Progenitor cell of endocrine pancreas (in vitro differentiated cells): ENCODE measurements around the gene C8A. TPM values are rescaled to one million over a fixed set of nuclear protein-coding genes. Genes with fewer than 3 reads are reported as not detected.

Experiments used
- DNase-seq: peaks from one replicate; pipeline ENCODE4 v3.0.0; 2021; ENCODE audit warnings: low spot score; ENCODE audit not compliant: unreplicated experiment
- H3K27ac Mint-ChIP-seq: 2 replicates; pipeline ENCODE4 v1.8.0; 2021; ENCODE audit warnings: mild to moderate bottlenecking, moderate library complexity, mixed read lengths
- H3K27me3 Mint-ChIP-seq: 2 replicates; pipeline ENCODE4 v1.8.0; 2021; ENCODE audit warnings: mixed read lengths
- H3K36me3 Mint-ChIP-seq: 2 replicates; pipeline ENCODE4 v1.8.0; 2022; ENCODE audit warnings: mixed read lengths; ENCODE audit not compliant: insufficient read depth
- H3K4me1 Mint-ChIP-seq: 2 replicates; pipeline ENCODE4 v1.8.0; 2021; ENCODE audit warnings: low read depth, mixed read lengths
- H3K4me3 Mint-ChIP-seq: 2 replicates; pipeline ENCODE4 v1.8.0; 2021; ENCODE audit warnings: low read depth, mild to moderate bottlenecking, moderate library complexity, mixed read lengths
- H3K9me3 Mint-ChIP-seq: 2 replicates; pipeline ENCODE4 v1.8.0; 2021; ENCODE audit warnings: low read depth, mixed read lengths
- CTCF ChIP-seq: fragments of 200-600 bp; sonication (generic); IDR thresholded peaks from one replicate; pipeline ENCODE4 v1.5.0; 2021; ENCODE audit warnings: antibody characterized with exemption, mild to moderate bottlenecking; ENCODE audit not compliant: unreplicated experiment
- total RNA-seq: library from RNA; stranded (reverse); gene quantifications from 2 replicates; pipeline ENCODE4 v1.2.1, GENCODE V29; 2021

The C8A gene
- total RNA-seq, 1 donor from 2014 or later = 0.77 TPM

GRCh38 chr1:56894014-56894413, 39.4 kb downstream of the C8A start:
- TF ChIP-seq CTCF = no peak
- Mint-ChIP-seq H3K27me3 (no peaks in the 10 kb centered on the region), H3K9me3 (no peaks in the 10 kb centered on the region), H3K36me3 (no peaks in the 10 kb centered on the region), H3K4me3 (no peak overlapping the region), H3K4me1 (peaks cover 5% of the 10 kb centered on the region), H3K27ac (no peak overlapping the region)
- no peak for DNase-seq

- peaks cover 11% of the 10 kb centered on the region for H3K4me1 Mint-ChIP-seq
- no peak for TF ChIP-seq CTCF
- no peak for DNase-seq
- H3K36me3 Mint-ChIP-seq = no peaks in the 10 kb centered on the region
- H3K27me3 Mint-ChIP-seq = peaks cover 3% of the 10 kb centered on the region
- no peak overlapping the region for H3K4me3 Mint-ChIP-seq
- H3K9me3 Mint-ChIP-seq = no peaks in the 10 kb centered on the region
- no peak overlapping the region for H3K27ac Mint-ChIP-seq
These were observed 42.8 kb downstream of the C8A start for GRCh38 chr1:56897150-56898004.

- H3K36me3 Mint-ChIP-seq = no peaks in the 10 kb centered on the region
- DNase-seq = no peak
- H3K4me1 Mint-ChIP-seq = peaks cover 11% of the 10 kb centered on the region
These were observed 43.4 kb downstream of the C8A start for GRCh38 chr1:56898005-56898373.

GRCh38 chr1:56898879-56899278, 44.3 kb downstream of the C8A start:
- H3K9me3 Mint-ChIP-seq = no peaks in the 10 kb centered on the region
- TF ChIP-seq CTCF = no peak
- H3K36me3 Mint-ChIP-seq = no peaks in the 10 kb centered on the region
- H3K4me3 Mint-ChIP-seq = no peak overlapping the region
- no peak for DNase-seq
- H3K27ac Mint-ChIP-seq = no peak overlapping the region
- H3K27me3 Mint-ChIP-seq = peaks cover 3% of the 10 kb centered on the region
- H3K4me1 Mint-ChIP-seq = peaks cover 11% of the 10 kb centered on the region

More at GRCh38 chr1:56898005-56898373, 43.4 kb downstream of the C8A start:
- TF ChIP-seq CTCF = no peak
- H3K27ac Mint-ChIP-seq = no peak overlapping the region
- no peaks in the 10 kb centered on the region for H3K9me3 Mint-ChIP-seq
- H3K27me3 Mint-ChIP-seq = peaks cover 3% of the 10 kb centered on the region
- no peak overlapping the region for H3K4me3 Mint-ChIP-seq

GRCh38 chr1:56901716-56902115, 47.1 kb downstream of the C8A start:
- DNase-seq = no peak
- Mint-ChIP-seq H3K4me1 (peaks cover 13% of the 10 kb centered on the region), H3K36me3 (no peaks in the 10 kb centered on the region), H3K9me3 (no peaks in the 10 kb centered on the region), H3K4me3 (no peak overlapping the region), H3K27ac (no peak overlapping the region), H3K27me3 (peaks cover 6% of the 10 kb centered on the region)
- no peak for TF ChIP-seq CTCF
